Measurements from ENCODE around the gene ESPN. TPM values are rescaled to one million over a fixed set of nuclear protein-coding genes. Genes with fewer than 3 reads are reported as not detected.
"Not testable (repeated sequence)": the region's sequence is repeated elsewhere in the genome, so short reads cannot be mapped to it uniquely, and the experiment has no call there.

ESPN gene
- 0.27 TPM for total RNA-seq

GRCh38 chr1:6424619-6425593 is at the start of gene ESPN:
TSS of gene ESPN (plus strand) at chr1:6424776. CDS start at chr1:6424956, 180 bp downstream.
- DNase-seq (ENCODE audit: low read depth in 2 of 3, low spot score in 2 of 3), result no peak

- DNase-seq (ENCODE audit: low read depth in 2 of 3, low spot score in 2 of 3), result peak in 1 of 3 donors; percentile 13
Measured at GRCh38 chr1:6378096-6378746, 46.4 kb upstream of the ESPN start.

- no peak for DNase-seq (ENCODE audit: low read depth in 2 of 3, low spot score in 2 of 3)
Measured at GRCh38 chr1:6380037-6380436, 44.5 kb upstream of the ESPN start.

- no peak for DNase-seq (ENCODE audit: low read depth in 2 of 3, low spot score in 2 of 3)
Measured at GRCh38 chr1:6384135-6384534, 40.4 kb upstream of the ESPN start.

GRCh38 chr1:6384962-6385361 is 39.6 kb upstream of the ESPN start:
- DNase-seq (ENCODE audit: low read depth in 2 of 3, low spot score in 2 of 3), result no peak

- no peak for DNase-seq (ENCODE audit: low read depth in 2 of 3, low spot score in 2 of 3)
Measured at GRCh38 chr1:6385488-6386191, 38.9 kb upstream of the ESPN start.

- DNase-seq (ENCODE audit: low read depth in 2 of 3, low spot score in 2 of 3), result no peak
Measured at GRCh38 chr1:6386371-6386949, 38.1 kb upstream of the ESPN start.

GRCh38 chr1:6389971-6390370 is 34.6 kb upstream of the ESPN start:
- no peak for DNase-seq (ENCODE audit: low read depth in 2 of 3, low spot score in 2 of 3)

- DNase-seq (ENCODE audit: low read depth in 2 of 3, low spot score in 2 of 3), result peak in 1 of 3 donors; percentile 22
Measured at GRCh38 chr1:6391951-6392808, 32.4 kb upstream of the ESPN start.

- DNase-seq (ENCODE audit: low read depth in 2 of 3, low spot score in 2 of 3), result no peak
Measured at GRCh38 chr1:6392809-6393399, 31.7 kb upstream of the ESPN start.

GRCh38 chr1:6393400-6394187 is 31.0 kb upstream of the ESPN start, which contains the start of gene ACOT7:
TSS of gene ACOT7 (minus strand) at chr1:6393767. CDS start at chr1:6393399, 368 bp downstream.
- peak; percentile 77 to 90 (median 85) for DNase-seq (ENCODE audit: low read depth in 2 of 3, low spot score in 2 of 3)

- not testable (repeated sequence) for DNase-seq (ENCODE audit: low read depth in 2 of 3, low spot score in 2 of 3)
Measured at GRCh38 chr1:6395130-6395529, 29.4 kb upstream of the ESPN start.

- DNase-seq (ENCODE audit: low read depth in 2 of 3, low spot score in 2 of 3), result not testable (repeated sequence)
Measured at GRCh38 chr1:6395781-6396244, 28.8 kb upstream of the ESPN start.

GRCh38 chr1:6396998-6397397 is 27.6 kb upstream of the ESPN start:
- no peak for DNase-seq (ENCODE audit: low read depth in 2 of 3, low spot score in 2 of 3)

GRCh38 chr1:6397844-6398441 is 26.6 kb upstream of the ESPN start:
- DNase-seq (ENCODE audit: low read depth in 2 of 3, low spot score in 2 of 3), result no peak

GRCh38 chr1:6399294-6399693 is 25.3 kb upstream of the ESPN start:
- no peak for DNase-seq (ENCODE audit: low read depth in 2 of 3, low spot score in 2 of 3)

- peak in 1 of 3 donors; percentile 34 for DNase-seq (ENCODE audit: low read depth in 2 of 3, low spot score in 2 of 3)
Measured at GRCh38 chr1:6401673-6402072, 22.9 kb upstream of the ESPN start.

GRCh38 chr1:6408023-6408422 is 16.6 kb upstream of the ESPN start:
- DNase-seq (ENCODE audit: low read depth in 2 of 3, low spot score in 2 of 3), result no peak

Data from hematopoietic multipotent progenitor cell (in vitro differentiated cells).